ENCODE results near the gene TEC. TPM values are rescaled to one million over a fixed set of nuclear protein-coding genes. Genes with fewer than 3 reads are reported as not detected.

Gene TEC
- total RNA-seq, 1 experiment from 2014 or later = 4.5 TPM

DNA sequence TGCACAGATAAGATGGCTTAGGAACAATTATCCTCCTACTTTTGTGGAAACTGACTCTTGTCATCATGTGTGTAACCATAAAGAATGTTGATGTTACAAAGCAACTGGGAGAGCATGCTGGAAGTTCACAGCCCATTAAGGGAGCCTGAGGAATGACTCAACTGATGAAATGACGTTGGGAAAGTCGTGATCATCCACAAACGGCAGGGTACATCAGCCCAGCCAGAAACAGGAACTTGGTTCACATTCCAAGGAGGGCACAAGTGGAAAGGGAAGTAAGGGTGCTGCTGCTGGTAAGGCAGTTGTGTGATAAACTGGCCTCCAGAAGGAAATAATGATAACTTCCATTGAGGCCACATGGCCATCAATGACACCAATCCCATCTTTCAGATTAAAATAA, 6.7 kb downstream of the TEC start:
- Histone ChIP-seq H3K27me3 (ENCODE audit: insufficient read depth, low read length) (no peaks in the 10 kb centered on the region), H3K36me3 (ENCODE audit: control insufficient read depth in 1 of 2, insufficient read depth in 2 of 2, low read length in 2 of 2) (no peaks in the 10 kb centered on the region), H3K4me2 (ENCODE audit: low read length) (no peak overlapping the region), H3K9ac (ENCODE audit: low read length) (no peak overlapping the region), H3K4me3 (replicated peaks in 1 of 2; ENCODE audit: low read depth in 1 of 2, low read length in 2 of 2) (no peak overlapping the region), H3K79me2 (ENCODE audit: insufficient read depth, low read length) (peaks cover 25% of the 10 kb centered on the region), H3K27ac (ENCODE audit: low read depth, low read length) (no peak overlapping the region), H2AFZ (ENCODE audit: low read depth, low read length, poor library complexity, severe bottlenecking) (no peak overlapping the region), H3K9me2 (ENCODE audit: insufficient read depth) (no peaks in the 10 kb centered on the region), H3K4me1 (ENCODE audit: control insufficient read depth in 1 of 2, insufficient read depth in 2 of 2, low read length in 2 of 2) (peaks cover 0 to 8% of the 10 kb centered on the region in 2 experiments; a peak in 1 of 4 replicates), H4K20me1 (ENCODE audit: insufficient read depth) (no peaks in the 10 kb centered on the region), H3K9me3 (ENCODE audit: control insufficient read depth in 1 of 2, insufficient read depth in 1 of 2, low read depth in 1 of 2, low read length in 2 of 2) (no peaks in the 10 kb centered on the region)
- no peak for DNase-seq (ENCODE audit: low read depth, low spot score)
- RAD21 ChIA-PET (ENCODE audit: low non-redundant PET in 1 of 2, low total read pairs in 2 of 2, uncharacterized antibody in 2 of 2, unreplicated experiment in 2 of 2) = no interaction called here
- BruUV-seq (replicated peaks) = no TSS peak
- POLR2A ChIA-PET = no interaction called here
- CTCF ChIA-PET = no interaction called here
- TF ChIP-seq JUND (IDR thresholded peaks at IDR 0.05) = no peak
- TF ChIP-seq SRF (IDR thresholded peaks at IDR 0.05; ENCODE audit: low read depth) = no peak
- no peak for TF ChIP-seq POLR2A (IDR thresholded peaks at IDR 0.05; ENCODE audit: borderline replicate concordance, extremely low read depth, insufficient read depth, insufficient read length)
- TF ChIP-seq, protein P1, sequence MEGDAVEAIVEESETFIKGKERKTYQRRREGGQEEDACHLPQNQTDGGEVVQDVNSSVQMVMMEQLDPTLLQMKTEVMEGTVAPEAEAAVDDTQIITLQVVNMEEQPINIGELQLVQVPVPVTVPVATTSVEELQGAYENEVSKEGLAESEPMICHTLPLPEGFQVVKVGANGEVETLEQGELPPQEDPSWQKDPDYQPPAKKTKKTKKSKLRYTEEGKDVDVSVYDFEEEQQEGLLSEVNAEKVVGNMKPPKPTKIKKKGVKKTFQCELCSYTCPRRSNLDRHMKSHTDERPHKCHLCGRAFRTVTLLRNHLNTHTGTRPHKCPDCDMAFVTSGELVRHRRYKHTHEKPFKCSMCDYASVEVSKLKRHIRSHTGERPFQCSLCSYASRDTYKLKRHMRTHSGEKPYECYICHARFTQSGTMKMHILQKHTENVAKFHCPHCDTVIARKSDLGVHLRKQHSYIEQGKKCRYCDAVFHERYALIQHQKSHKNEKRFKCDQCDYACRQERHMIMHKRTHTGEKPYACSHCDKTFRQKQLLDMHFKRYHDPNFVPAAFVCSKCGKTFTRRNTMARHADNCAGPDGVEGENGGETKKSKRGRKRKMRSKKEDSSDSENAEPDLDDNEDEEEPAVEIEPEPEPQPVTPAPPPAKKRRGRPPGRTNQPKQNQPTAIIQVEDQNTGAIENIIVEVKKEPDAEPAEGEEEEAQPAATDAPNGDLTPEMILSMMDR (IDR thresholded peaks at IDR 0.05 in 2 of 3, conservative IDR thresholded peaks at IDR 0.05 in 1 of 3; ENCODE audit: borderline replicate concordance in 1 of 3, insufficient read depth in 1 of 3, low read depth in 2 of 3, low read length in 2 of 3) = no peak
- no peak for TF ChIP-seq EGR1 (IDR thresholded peaks at IDR 0.05; ENCODE audit: low read depth)
- TF ChIP-seq EZH2phosphoT487 (IDR thresholded peaks at IDR 0.05; ENCODE audit: borderline replicate concordance) = no peak
- TF ChIP-seq ELF1 (IDR thresholded peaks at IDR 0.05; ENCODE audit: borderline replicate concordance, low read depth) = no peak
- intact Hi-C loops (cut with micrococcal nuclease) = no loop called here
- no peak for ATAC-seq

GRCh38 chr4:48262484-48262883, 7.2 kb downstream of the TEC start:
- ATAC-seq (no peak), DNase-seq (ENCODE audit: low read depth, low spot score) (no peak)
- Histone ChIP-seq H3K79me2 (ENCODE audit: insufficient read depth, low read length) (peaks cover 20% of the 10 kb centered on the region), H2AFZ (ENCODE audit: low read depth, low read length, poor library complexity, severe bottlenecking) (no peak overlapping the region), H3K9ac (ENCODE audit: low read length) (no peak overlapping the region), H3K27me3 (ENCODE audit: insufficient read depth, low read length) (no peaks in the 10 kb centered on the region), H3K9me2 (ENCODE audit: insufficient read depth) (no peaks in the 10 kb centered on the region), H3K27ac (ENCODE audit: low read depth, low read length) (no peak overlapping the region), H3K4me2 (ENCODE audit: low read length) (no peak overlapping the region), H3K9me3 (ENCODE audit: control insufficient read depth in 1 of 2, insufficient read depth in 1 of 2, low read depth in 1 of 2, low read length in 2 of 2) (no peaks in the 10 kb centered on the region), H3K4me3 (replicated peaks in 1 of 2; ENCODE audit: low read depth in 1 of 2, low read length in 2 of 2) (no peak overlapping the region), H4K20me1 (ENCODE audit: insufficient read depth) (no peaks in the 10 kb centered on the region), H3K4me1 (ENCODE audit: control insufficient read depth in 1 of 2, insufficient read depth in 2 of 2, low read length in 2 of 2) (peaks cover 0 to 4% of the 10 kb centered on the region in 2 experiments; a peak in 1 of 4 replicates), H3K36me3 (ENCODE audit: control insufficient read depth in 1 of 2, insufficient read depth in 2 of 2, low read length in 2 of 2) (no peaks in the 10 kb centered on the region)
- ChIA-PET POLR2A (no interaction called here), CTCF (no interaction called here), RAD21 (ENCODE audit: low non-redundant PET in 1 of 2, low total read pairs in 2 of 2, uncharacterized antibody in 2 of 2, unreplicated experiment in 2 of 2) (no interaction called here)
- intact Hi-C loops (cut with micrococcal nuclease) = no loop called here
- no TSS peak for BruUV-seq (replicated peaks)
- no peak for TF ChIP-seq CBX3 (IDR thresholded peaks at IDR 0.05; ENCODE audit: low read depth)
- TF ChIP-seq EGR1 (IDR thresholded peaks at IDR 0.05; ENCODE audit: low read depth) = no peak
- TF ChIP-seq SIN3A (IDR thresholded peaks at IDR 0.05; ENCODE audit: low read depth) = no peak
- TF ChIP-seq YY1 (IDR thresholded peaks at IDR 0.05; ENCODE audit: extremely low read depth, insufficient replicate concordance, low read depth, low read length) = no peak
- TF ChIP-seq POLR2AphosphoS5 (IDR thresholded peaks at IDR 0.05; ENCODE audit: low read depth, low read length) = no peak
- TF ChIP-seq FOSL1 (IDR thresholded peaks at IDR 0.05; ENCODE audit: low read depth) = no peak
- TF ChIP-seq, protein P2, sequence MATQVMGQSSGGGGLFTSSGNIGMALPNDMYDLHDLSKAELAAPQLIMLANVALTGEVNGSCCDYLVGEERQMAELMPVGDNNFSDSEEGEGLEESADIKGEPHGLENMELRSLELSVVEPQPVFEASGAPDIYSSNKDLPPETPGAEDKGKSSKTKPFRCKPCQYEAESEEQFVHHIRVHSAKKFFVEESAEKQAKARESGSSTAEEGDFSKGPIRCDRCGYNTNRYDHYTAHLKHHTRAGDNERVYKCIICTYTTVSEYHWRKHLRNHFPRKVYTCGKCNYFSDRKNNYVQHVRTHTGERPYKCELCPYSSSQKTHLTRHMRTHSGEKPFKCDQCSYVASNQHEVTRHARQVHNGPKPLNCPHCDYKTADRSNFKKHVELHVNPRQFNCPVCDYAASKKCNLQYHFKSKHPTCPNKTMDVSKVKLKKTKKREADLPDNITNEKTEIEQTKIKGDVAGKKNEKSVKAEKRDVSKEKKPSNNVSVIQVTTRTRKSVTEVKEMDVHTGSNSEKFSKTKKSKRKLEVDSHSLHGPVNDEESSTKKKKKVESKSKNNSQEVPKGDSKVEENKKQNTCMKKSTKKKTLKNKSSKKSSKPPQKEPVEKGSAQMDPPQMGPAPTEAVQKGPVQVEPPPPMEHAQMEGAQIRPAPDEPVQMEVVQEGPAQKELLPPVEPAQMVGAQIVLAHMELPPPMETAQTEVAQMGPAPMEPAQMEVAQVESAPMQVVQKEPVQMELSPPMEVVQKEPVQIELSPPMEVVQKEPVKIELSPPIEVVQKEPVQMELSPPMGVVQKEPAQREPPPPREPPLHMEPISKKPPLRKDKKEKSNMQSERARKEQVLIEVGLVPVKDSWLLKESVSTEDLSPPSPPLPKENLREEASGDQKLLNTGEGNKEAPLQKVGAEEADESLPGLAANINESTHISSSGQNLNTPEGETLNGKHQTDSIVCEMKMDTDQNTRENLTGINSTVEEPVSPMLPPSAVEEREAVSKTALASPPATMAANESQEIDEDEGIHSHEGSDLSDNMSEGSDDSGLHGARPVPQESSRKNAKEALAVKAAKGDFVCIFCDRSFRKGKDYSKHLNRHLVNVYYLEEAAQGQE (IDR thresholded peaks at IDR 0.05; ENCODE audit: low read depth) = no peak
- no peak for TF ChIP-seq SRF (IDR thresholded peaks at IDR 0.05; ENCODE audit: low read depth)
- no peak for TF ChIP-seq EZH2phosphoT487 (IDR thresholded peaks at IDR 0.05; ENCODE audit: borderline replicate concordance)
- no peak for TF ChIP-seq SP1 (IDR thresholded peaks at IDR 0.05; ENCODE audit: low read depth)
- TF ChIP-seq ELF1 (IDR thresholded peaks at IDR 0.05; ENCODE audit: borderline replicate concordance, low read depth) = no peak
